BE2C (cell line): Measurements from ENCODE around the gene KLF8.

ENCODE experiments used
- DNase-seq: peaks from one replicate; pipeline ENCODE4 v3.0.0-alpha.2; 2020
- H3K27me3 ChIP-seq: fragments of 250-450 bp; sonication (Bioruptor Pico); 2 replicates; pipeline ENCODE4 v1.5.1; 2020; ENCODE audit warnings: mild to moderate bottlenecking
- H3K36me3 ChIP-seq: fragments of 250-450 bp; sonication (Bioruptor Pico); 2 replicates; pipeline ENCODE4 v1.5.1; 2020; ENCODE audit warnings: mild to moderate bottlenecking
- H3K4me1 ChIP-seq: fragments of 250-450 bp; sonication (Bioruptor Pico); 2 replicates; pipeline ENCODE4 v1.5.1; 2020
- H3K4me3 ChIP-seq: 2 replicates; pipeline ENCODE4 v1.5.1; 2011; ENCODE audit warnings: low read depth, low read length
- H3K9me3 ChIP-seq: fragments of 250-450 bp; sonication (Bioruptor Pico); 2 replicates; pipeline ENCODE4 v1.5.1; 2020
- CTCF ChIP-seq: IDR thresholded peaks from 2 replicates; pipeline ENCODE4 v1.5.1; 2012; ENCODE audit warnings: mild to moderate bottlenecking, low read depth, low read length

Gene KLF8

DNA sequence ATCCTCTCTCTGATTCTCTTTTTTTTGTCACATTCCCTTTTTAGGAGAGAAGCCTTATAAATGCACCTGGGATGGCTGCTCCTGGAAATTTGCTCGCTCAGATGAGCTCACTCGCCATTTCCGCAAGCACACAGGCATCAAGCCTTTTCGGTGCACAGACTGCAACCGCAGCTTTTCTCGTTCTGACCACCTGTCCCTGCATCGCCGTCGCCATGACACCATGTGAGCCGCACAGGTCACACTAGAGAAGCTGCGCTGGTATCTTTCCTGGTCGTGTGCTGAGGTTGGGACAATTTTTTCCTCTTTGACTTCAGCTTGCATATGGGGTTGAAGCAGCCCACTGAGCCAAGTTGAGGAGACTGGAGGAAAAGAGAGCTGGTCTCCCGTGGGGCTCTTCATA is 52.1 kb downstream of the KLF8 start:
- H3K4me1 ChIP-seq = no peaks in the 10 kb centered on the region
- no peak for TF ChIP-seq CTCF
- H3K36me3 ChIP-seq = no peaks in the 10 kb centered on the region
- no peak overlapping the region for H3K4me3 ChIP-seq
- no peak for DNase-seq
- no peaks in the 10 kb centered on the region for H3K9me3 ChIP-seq
- H3K27me3 ChIP-seq = no peaks in the 10 kb centered on the region

- H3K9me3 ChIP-seq = no peaks in the 10 kb centered on the region
- no peak overlapping the region for H3K4me3 ChIP-seq
- H3K4me1 ChIP-seq = no peaks in the 10 kb centered on the region
- H3K36me3 ChIP-seq = no peaks in the 10 kb centered on the region
- no peak for TF ChIP-seq CTCF
- DNase-seq = no peak
- H3K27me3 ChIP-seq = no peaks in the 10 kb centered on the region
Observed at GRCh38 chrX:56288608-56289007, 56.5 kb downstream of the KLF8 start.

DNA sequence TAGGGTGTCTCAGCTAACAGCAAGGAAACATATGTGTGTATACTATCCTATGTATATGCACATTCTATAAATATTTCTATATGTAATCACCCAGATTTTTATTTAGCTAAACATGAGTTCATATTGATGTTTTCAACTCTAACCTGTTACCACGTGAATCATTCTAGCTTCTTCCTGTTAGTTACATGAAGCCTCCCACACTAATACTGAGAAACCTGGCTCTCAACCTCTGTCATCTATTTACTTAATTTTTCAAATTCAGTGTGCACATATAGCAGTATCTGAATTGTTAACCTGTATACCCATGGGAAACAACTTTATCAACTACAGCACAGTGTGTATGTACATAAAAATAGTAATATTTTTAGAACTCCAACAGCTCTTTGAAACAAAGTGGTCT is 57.3 kb downstream of the KLF8 start:
- Histone ChIP-seq H3K4me1 (no peaks in the 10 kb centered on the region), H3K9me3 (no peaks in the 10 kb centered on the region), H3K27me3 (no peaks in the 10 kb centered on the region), H3K4me3 (no peak overlapping the region), H3K36me3 (no peaks in the 10 kb centered on the region)
- no peak for TF ChIP-seq CTCF
- no peak for DNase-seq

GRCh38 chrX:56308726-56309125 is 76.6 kb downstream of the KLF8 start:
- no peak for TF ChIP-seq CTCF
- no peak for DNase-seq
- Histone ChIP-seq H3K9me3 (no peaks in the 10 kb centered on the region), H3K27me3 (no peaks in the 10 kb centered on the region), H3K4me3 (no peak overlapping the region), H3K4me1 (no peaks in the 10 kb centered on the region), H3K36me3 (no peaks in the 10 kb centered on the region)

DNA sequence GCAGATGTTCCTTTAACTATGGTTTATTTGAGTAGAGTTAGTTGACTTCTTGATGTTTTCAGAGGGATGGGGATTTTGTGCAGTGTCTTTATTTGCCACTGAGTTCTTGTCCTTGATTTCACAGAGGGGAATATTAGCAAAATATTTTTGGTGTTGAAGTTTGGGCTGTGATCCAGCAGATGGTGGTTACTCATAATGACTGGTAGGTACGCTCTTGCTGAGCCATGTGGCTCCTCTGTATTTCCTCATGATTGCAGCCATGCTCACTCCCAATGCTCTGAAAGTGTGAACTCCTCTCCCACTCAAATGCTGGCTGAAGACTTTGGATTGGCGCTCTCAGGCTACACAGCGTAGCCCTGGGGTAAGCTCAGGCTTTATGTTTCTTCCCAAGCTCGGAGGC is 77.7 kb downstream of the KLF8 start:
- Histone ChIP-seq H3K4me3 (no peak overlapping the region), H3K9me3 (no peaks in the 10 kb centered on the region), H3K36me3 (no peaks in the 10 kb centered on the region), H3K4me1 (no peaks in the 10 kb centered on the region), H3K27me3 (no peaks in the 10 kb centered on the region)
- no peak for DNase-seq
- no peak for TF ChIP-seq CTCF

- no peak overlapping the region for H3K4me3 ChIP-seq
- no peaks in the 10 kb centered on the region for H3K36me3 ChIP-seq
- no peaks in the 10 kb centered on the region for H3K4me1 ChIP-seq
- DNase-seq = no peak
- H3K9me3 ChIP-seq = no peaks in the 10 kb centered on the region
- H3K27me3 ChIP-seq = no peaks in the 10 kb centered on the region
- TF ChIP-seq CTCF = no peak
Observed at GRCh38 chrX:56310581-56310980, 78.4 kb downstream of the KLF8 start.
